Esophagus muscularis mucosa (tissue), 4 donors: ENCODE measurements around the gene EVC.

Source experiments
- CTCF ChIP-seq, 3 experiments: fragments of 200-600 bp in 2 of 3; fragments of 450-650 bp in 1 of 3; sonication (generic) in 2 of 3; IDR thresholded peaks; one replicate each; pipeline ENCODE4 v1.5.1; 2017 to 2019; ENCODE audit warnings: antibody characterized with exemption in 3 of 3, mild to moderate bottlenecking in 2 of 3, moderate library complexity in 1 of 3
- EP300 ChIP-seq: sonication (generic); formaldehyde crosslinking; IDR thresholded peaks from one replicate; pipeline ENCODE4 v1.6.1; 2017; ENCODE audit warnings: antibody characterized with exemption
- POLR2A ChIP-seq: fragments of 450-650 bp; IDR thresholded peaks from one replicate; pipeline ENCODE4 v1.6.1; 2017; ENCODE audit warnings: antibody characterized with exemption, moderate library complexity, mild to moderate bottlenecking, low read depth

- TF ChIP-seq EP300: no peak
- no peak for TF ChIP-seq CTCF (IDR thresholded peaks at IDR 0.05)
- TF ChIP-seq POLR2A: no peak
Measured at GRCh38 chr4:5813882-5814255, 102.9 kb downstream of the EVC start.
